Measurements from ENCODE around the gene UGGT2.

- TF ChIP-seq HMGXB4 (CRISPR knock-in tag; IDR thresholded peaks at IDR 0.05; ENCODE audit: borderline replicate concordance) (no peak), SMC3 (IDR thresholded peaks at IDR 0.05) (no peak), POLR2AphosphoS2 (conservative IDR thresholded peaks at IDR 0.05; ENCODE audit: low read length) (no peak), HEYL (CRISPR knock-in tag; IDR thresholded peaks at IDR 0.05) (no peak), MAZ (IDR thresholded peaks at IDR 0.05; ENCODE audit: borderline replicate concordance, low read depth, low read length) (no peak), KDM1A (IDR thresholded peaks at IDR 0.05; ENCODE audit: low read depth) (no peak), RAD21 (conservative IDR thresholded peaks at IDR 0.05 in 1 of 2, IDR thresholded peaks at IDR 0.05 in 1 of 2) (no peak)
- TF ChIP-seq, protein P1, sequence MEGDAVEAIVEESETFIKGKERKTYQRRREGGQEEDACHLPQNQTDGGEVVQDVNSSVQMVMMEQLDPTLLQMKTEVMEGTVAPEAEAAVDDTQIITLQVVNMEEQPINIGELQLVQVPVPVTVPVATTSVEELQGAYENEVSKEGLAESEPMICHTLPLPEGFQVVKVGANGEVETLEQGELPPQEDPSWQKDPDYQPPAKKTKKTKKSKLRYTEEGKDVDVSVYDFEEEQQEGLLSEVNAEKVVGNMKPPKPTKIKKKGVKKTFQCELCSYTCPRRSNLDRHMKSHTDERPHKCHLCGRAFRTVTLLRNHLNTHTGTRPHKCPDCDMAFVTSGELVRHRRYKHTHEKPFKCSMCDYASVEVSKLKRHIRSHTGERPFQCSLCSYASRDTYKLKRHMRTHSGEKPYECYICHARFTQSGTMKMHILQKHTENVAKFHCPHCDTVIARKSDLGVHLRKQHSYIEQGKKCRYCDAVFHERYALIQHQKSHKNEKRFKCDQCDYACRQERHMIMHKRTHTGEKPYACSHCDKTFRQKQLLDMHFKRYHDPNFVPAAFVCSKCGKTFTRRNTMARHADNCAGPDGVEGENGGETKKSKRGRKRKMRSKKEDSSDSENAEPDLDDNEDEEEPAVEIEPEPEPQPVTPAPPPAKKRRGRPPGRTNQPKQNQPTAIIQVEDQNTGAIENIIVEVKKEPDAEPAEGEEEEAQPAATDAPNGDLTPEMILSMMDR (IDR thresholded peaks at IDR 0.05): no peak
- TF ChIP-seq, protein P2, sequence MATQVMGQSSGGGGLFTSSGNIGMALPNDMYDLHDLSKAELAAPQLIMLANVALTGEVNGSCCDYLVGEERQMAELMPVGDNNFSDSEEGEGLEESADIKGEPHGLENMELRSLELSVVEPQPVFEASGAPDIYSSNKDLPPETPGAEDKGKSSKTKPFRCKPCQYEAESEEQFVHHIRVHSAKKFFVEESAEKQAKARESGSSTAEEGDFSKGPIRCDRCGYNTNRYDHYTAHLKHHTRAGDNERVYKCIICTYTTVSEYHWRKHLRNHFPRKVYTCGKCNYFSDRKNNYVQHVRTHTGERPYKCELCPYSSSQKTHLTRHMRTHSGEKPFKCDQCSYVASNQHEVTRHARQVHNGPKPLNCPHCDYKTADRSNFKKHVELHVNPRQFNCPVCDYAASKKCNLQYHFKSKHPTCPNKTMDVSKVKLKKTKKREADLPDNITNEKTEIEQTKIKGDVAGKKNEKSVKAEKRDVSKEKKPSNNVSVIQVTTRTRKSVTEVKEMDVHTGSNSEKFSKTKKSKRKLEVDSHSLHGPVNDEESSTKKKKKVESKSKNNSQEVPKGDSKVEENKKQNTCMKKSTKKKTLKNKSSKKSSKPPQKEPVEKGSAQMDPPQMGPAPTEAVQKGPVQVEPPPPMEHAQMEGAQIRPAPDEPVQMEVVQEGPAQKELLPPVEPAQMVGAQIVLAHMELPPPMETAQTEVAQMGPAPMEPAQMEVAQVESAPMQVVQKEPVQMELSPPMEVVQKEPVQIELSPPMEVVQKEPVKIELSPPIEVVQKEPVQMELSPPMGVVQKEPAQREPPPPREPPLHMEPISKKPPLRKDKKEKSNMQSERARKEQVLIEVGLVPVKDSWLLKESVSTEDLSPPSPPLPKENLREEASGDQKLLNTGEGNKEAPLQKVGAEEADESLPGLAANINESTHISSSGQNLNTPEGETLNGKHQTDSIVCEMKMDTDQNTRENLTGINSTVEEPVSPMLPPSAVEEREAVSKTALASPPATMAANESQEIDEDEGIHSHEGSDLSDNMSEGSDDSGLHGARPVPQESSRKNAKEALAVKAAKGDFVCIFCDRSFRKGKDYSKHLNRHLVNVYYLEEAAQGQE (IDR thresholded peaks at IDR 0.05): no peak
Measured at GRCh38 chr13:95754069-95754468, 299.1 kb downstream of the UGGT2 start.

Measured in A549 (cell line).